Measurements from ENCODE around the gene ZNF528.

Gene ZNF528

GRCh38 chr19:52397310-52398080 lies at the start of gene ZNF528:
ZNF528 (plus strand) TSS chr19:52397849; CDS start chr19:52402014, 4,165 bp downstream.
- TF ChIP-seq CTCF (IDR thresholded peaks at IDR 0.05; ENCODE audit: extremely low read depth, insufficient read depth, missing control alignments) = no peak
- in situ Hi-C loops (cut with MboI; ENCODE audit: low pct_unique_long_range_greater_than_20kb, low sequenced_read_pairs, unreplicated experiment) = no loop called here
- peak; percentile 90 for DNase-seq (ENCODE audit: low spot score)

- DNase-seq (ENCODE audit: low spot score) = no peak
- in situ Hi-C loops (cut with MboI; ENCODE audit: low pct_unique_long_range_greater_than_20kb, low sequenced_read_pairs, unreplicated experiment) = no loop called here
- peak; percentile 5 for TF ChIP-seq CTCF (IDR thresholded peaks at IDR 0.05; ENCODE audit: extremely low read depth, insufficient read depth, missing control alignments)
Observed at GRCh38 chr19:52351512-52351911, 46.1 kb upstream of the ZNF528 start.

GRCh38 chr19:52366414-52366824 lies 31.2 kb upstream of the ZNF528 start:
- in situ Hi-C loops (cut with MboI; ENCODE audit: low pct_unique_long_range_greater_than_20kb, low sequenced_read_pairs, unreplicated experiment) = no loop called here
- no peak for DNase-seq (ENCODE audit: low spot score)
- TF ChIP-seq CTCF (IDR thresholded peaks at IDR 0.05; ENCODE audit: extremely low read depth, insufficient read depth, missing control alignments) = no peak

- no peak for TF ChIP-seq CTCF (IDR thresholded peaks at IDR 0.05; ENCODE audit: extremely low read depth, insufficient read depth, missing control alignments)
- in situ Hi-C loops (cut with MboI; ENCODE audit: low pct_unique_long_range_greater_than_20kb, low sequenced_read_pairs, unreplicated experiment) = no loop called here
- peak; percentile 81 for DNase-seq (ENCODE audit: low spot score)
Observed at GRCh38 chr19:52369559-52370340, 27.9 kb upstream of the ZNF528 start, which contains the start of gene ZNF880. ZNF880 (plus strand) TSS chr19:52369923; CDS start chr19:52369966, 43 bp downstream.

- TF ChIP-seq CTCF (IDR thresholded peaks at IDR 0.05; ENCODE audit: extremely low read depth, insufficient read depth, missing control alignments) = no peak
- in situ Hi-C loops (cut with MboI; ENCODE audit: low pct_unique_long_range_greater_than_20kb, low sequenced_read_pairs, unreplicated experiment) = no loop called here
- no peak for DNase-seq (ENCODE audit: low spot score)
Observed at GRCh38 chr19:52370341-52370710, 27.3 kb upstream of the ZNF528 start.

GRCh38 chr19:52391135-52391534 lies 6.5 kb upstream of the ZNF528 start:
- peak; percentile 28 for TF ChIP-seq CTCF (IDR thresholded peaks at IDR 0.05; ENCODE audit: extremely low read depth, insufficient read depth, missing control alignments)
- DNase-seq (ENCODE audit: low spot score) = no peak
- in situ Hi-C loops (cut with MboI; ENCODE audit: low pct_unique_long_range_greater_than_20kb, low sequenced_read_pairs, unreplicated experiment) = no loop called here

All from GM13977 (cell line).